HCT116 (cell line): Measurements from ENCODE around the gene GLA. TPM values are rescaled to one million over a fixed set of nuclear protein-coding genes. Genes with fewer than 3 reads are reported as not detected.

ENCODE experiments used
- ATAC-seq: fragments of 200-7000 bp; cut with Tn5 transposase; 2 replicates; pipeline ENCODE4 v1.9.1; 2020; ENCODE audit warnings: mild to moderate bottlenecking, moderate library complexity
- BruUV-seq: library from RNA; stranded (reverse); fragments of 400-500 nt; replicated peaks from 2 replicates; lab custom pipeline; 2021; lab: Mats Ljungman, UMichigan
- CTCF ChIA-PET: fragments of 300-600 bp; sonication (Branson Sonifier 250); formaldehyde crosslinking; loops from one replicate; lab custom pipeline; 2021; ENCODE audit warnings: antibody characterized with exemption; lab: Charles Lee
- POLR2A ChIA-PET: fragments of 300-600, 350-600 bp; sonication (Branson Sonifier 250); formaldehyde crosslinking; loops from one replicate; lab custom pipeline; 2021; ENCODE audit warnings: antibody characterized with exemption; lab: Charles Lee
- RAD21 ChIA-PET, 2 experiments: fragments of 300-600 bp; sonication (Branson Sonifier 250); formaldehyde crosslinking; loops; one replicate each; lab custom pipeline; 2023; ENCODE audit warnings: low total read pairs in 2 of 2; ENCODE audit not compliant: uncharacterized antibody in 2 of 2, unreplicated experiment in 2 of 2, low non-redundant PET in 1 of 2; lab: Charles Lee
- DNase-seq: peaks from one replicate; pipeline ENCODE4 v3.0.0-alpha.2; 2010; ENCODE audit warnings: low read depth, low spot score
- H2AFZ ChIP-seq: fragments of 200-600 bp; shearing (Covaris generic), sonication (generic); 2 replicates; pipeline ENCODE4 v1.6.1; 2017; ENCODE audit warnings: low read depth, mixed run types, mixed read lengths, antibody characterized with exemption, low read length; ENCODE audit not compliant: poor library complexity, severe bottlenecking
- H3K27ac ChIP-seq: 2 replicates; pipeline ENCODE4 v1.5.1; 2012; ENCODE audit warnings: low read depth, low read length
- H3K27me3 ChIP-seq: fragments of 200-600 bp; sonication (generic); 2 replicates; pipeline ENCODE4 v1.6.1; 2016; ENCODE audit warnings: mixed run types, low read length, mixed read lengths; ENCODE audit not compliant: insufficient read depth
- H3K36me3 ChIP-seq, 2 experiments: fragments of 200-500 bp in 1 of 2; fragments of 200-600 bp in 1 of 2; sonication (Bioruptor generic) in 1 of 2; sonication (generic) in 1 of 2; 2 replicates each; pipeline versions ENCODE4 v1.5.1 to v1.6.1; 2014 to 2016; ENCODE audit warnings: low read length in 2 of 2, inconsistent platforms in 1 of 2, mixed read lengths in 1 of 2, mixed run types in 1 of 2; ENCODE audit not compliant: insufficient read depth in 2 of 2, control insufficient read depth in 1 of 2
- H3K4me1 ChIP-seq, 2 experiments: fragments of 200-600 bp in 1 of 2; sonication (generic) in 1 of 2; 2 replicates each; pipeline versions ENCODE4 v1.5.1 to v1.6.1; 2012 to 2017; ENCODE audit warnings: low read length in 2 of 2, inconsistent platforms in 1 of 2, mild to moderate bottlenecking in 1 of 2, mixed read lengths in 1 of 2, mixed run types in 1 of 2, moderate library complexity in 1 of 2; ENCODE audit not compliant: insufficient read depth in 2 of 2, control insufficient read depth in 1 of 2
- H3K4me2 ChIP-seq: fragments of 200-600 bp; sonication (generic); 2 replicates; pipeline ENCODE4 v1.6.1; 2017; ENCODE audit warnings: mixed run types, low read length, mixed read lengths
- H3K4me3 ChIP-seq, 2 experiments: fragments of 200-600 bp in 1 of 2; sonication (generic) in 1 of 2; replicated peaks in 1 of 2; 2 replicates each; pipeline ENCODE4 v1.5.1; 2011 to 2016; ENCODE audit warnings: low read length in 2 of 2, control low read depth in 1 of 2, low read depth in 1 of 2, mild to moderate bottlenecking in 1 of 2, mixed read lengths in 1 of 2, mixed run types in 1 of 2
- H3K79me2 ChIP-seq: fragments of 200-600 bp; sonication (generic); 2 replicates; pipeline ENCODE4 v1.6.1; 2017; ENCODE audit warnings: mild to moderate bottlenecking, mixed run types, low read length, moderate library complexity, mixed read lengths; ENCODE audit not compliant: insufficient read depth
- H3K9ac ChIP-seq: fragments of 200-600 bp; sonication (generic); 2 replicates; pipeline ENCODE4 v1.6.1; 2016; ENCODE audit warnings: low read length, mixed read lengths
- H3K9me2 ChIP-seq: fragments of 200-600 bp; sonication (generic), shearing (Covaris generic); 2 replicates; pipeline ENCODE4 v1.6.1; 2017; ENCODE audit warnings: mixed run types, mild to moderate bottlenecking, moderate library complexity; ENCODE audit not compliant: insufficient read depth
- H3K9me3 ChIP-seq, 2 experiments: fragments of 200-500 bp in 1 of 2; fragments of 200-600 bp in 1 of 2; sonication (Bioruptor generic) in 1 of 2; sonication (generic) in 1 of 2; 2 replicates each; pipeline ENCODE4 v1.6.1; 2014 to 2017; ENCODE audit warnings: low read length in 2 of 2, mixed read lengths in 2 of 2, inconsistent platforms in 1 of 2, low read depth in 1 of 2, mild to moderate bottlenecking in 1 of 2, mixed run types in 1 of 2, moderate library complexity in 1 of 2; ENCODE audit not compliant: control insufficient read depth in 1 of 2, insufficient read depth in 1 of 2
- H4K20me1 ChIP-seq: fragments of 200-600 bp; sonication (generic), shearing (Covaris generic); 2 replicates; pipeline ENCODE4 v1.6.1; 2017; ENCODE audit warnings: mixed run types, mild to moderate bottlenecking, moderate library complexity; ENCODE audit not compliant: insufficient read depth
- ATF3 ChIP-seq: IDR thresholded peaks from 2 replicates; pipeline ENCODE4 v1.6.1; 2012
- CBX3 ChIP-seq: IDR thresholded peaks from 2 replicates; pipeline ENCODE4 v1.6.1; 2012; ENCODE audit warnings: low read depth
- EGR1 ChIP-seq: IDR thresholded peaks from 2 replicates; pipeline ENCODE4 v1.6.1; 2012; ENCODE audit warnings: low read depth
- ELF1 ChIP-seq: IDR thresholded peaks from 2 replicates; pipeline ENCODE4 v1.6.1; 2012; ENCODE audit warnings: low read depth, borderline replicate concordance
- EZH2 ChIP-seq: fragments of 200-600 bp; sonication (generic); IDR thresholded peaks from 2 replicates; pipeline ENCODE4 v1.6.1; 2017; ENCODE audit warnings: antibody characterized with exemption, mixed run types
- EZH2phosphoT487 ChIP-seq: fragments of 200-600 bp; IDR thresholded peaks from 2 replicates; pipeline ENCODE4 v1.6.1; 2018; ENCODE audit warnings: antibody characterized with exemption, borderline replicate concordance
- FOSL1 ChIP-seq: IDR thresholded peaks from 2 replicates; pipeline ENCODE4 v1.6.1; 2012; ENCODE audit warnings: low read depth
- MAX ChIP-seq: IDR thresholded peaks from 2 replicates; pipeline ENCODE4 v1.6.1; 2012
- POLR2AphosphoS5 ChIP-seq: IDR thresholded peaks from 2 replicates; pipeline ENCODE4 v1.6.1; 2011; ENCODE audit warnings: mild to moderate bottlenecking, low read depth, low read length, moderate library complexity
- SIN3A ChIP-seq: IDR thresholded peaks from 2 replicates; pipeline ENCODE4 v1.6.1; 2012; ENCODE audit warnings: low read depth
- SP1 ChIP-seq: IDR thresholded peaks from 2 replicates; pipeline ENCODE4 v1.6.1; 2012; ENCODE audit warnings: low read depth
- ZBTB33 ChIP-seq: IDR thresholded peaks from 2 replicates; pipeline ENCODE4 v1.6.1; 2011; ENCODE audit warnings: mild to moderate bottlenecking, low read length, moderate library complexity; ENCODE audit not compliant: insufficient replicate concordance; ENCODE audit errors: extremely low read depth
- ZFX ChIP-seq: fragments of 450-650 bp; IDR thresholded peaks from 2 replicates; pipeline ENCODE4 v1.6.1; 2017
- intact Hi-C: fragments of 100-400 bp; cut with micrococcal nuclease; formaldehyde crosslinking; loops from 2 replicates; pipeline ENCODE4 v1.10.0; 2022
- total RNA-seq: library from RNA; stranded (reverse); gene quantifications from one replicate; pipeline ENCODE4 v1.2.1, GENCODE V29; 2021; ENCODE audit not compliant: unreplicated experiment

Gene GLA
- total RNA-seq, 1 experiment from 2014 or later = 40.8 TPM

DNA sequence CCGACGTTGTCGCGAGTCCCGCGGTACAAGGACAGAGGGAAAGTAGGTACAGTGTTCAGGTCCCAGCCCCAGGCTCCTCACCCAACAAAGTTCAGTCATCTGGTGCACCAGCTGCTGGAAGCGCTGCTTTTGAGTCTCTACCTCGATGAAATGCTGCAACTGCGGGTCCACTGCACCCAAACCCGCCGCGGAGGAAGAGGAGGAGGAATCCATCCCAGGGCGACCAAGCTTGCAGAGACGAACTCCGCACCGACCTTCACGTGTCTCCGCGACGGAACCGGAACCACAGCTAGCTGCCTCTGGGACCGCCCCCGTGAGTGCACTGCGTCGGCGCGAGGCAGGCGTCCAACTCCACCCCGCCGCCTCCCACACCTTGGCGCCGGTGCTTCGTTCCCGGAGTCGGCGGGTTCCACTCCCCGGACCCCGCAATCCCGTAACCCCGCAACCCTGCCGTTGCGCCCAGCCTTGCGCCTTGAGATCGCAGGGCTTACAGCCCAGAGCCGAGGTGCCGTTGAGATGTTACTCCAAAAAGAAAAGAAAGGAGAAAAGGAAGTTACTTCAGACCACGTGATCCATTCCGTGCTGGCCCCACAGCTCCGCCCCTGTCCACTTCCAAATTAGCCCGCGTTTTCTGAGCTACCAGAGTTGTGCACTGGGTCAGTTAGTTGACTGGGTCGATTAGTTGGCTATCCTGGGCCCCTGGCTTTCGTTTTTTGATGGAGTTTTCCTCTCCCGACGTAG is 59.1 kb downstream of the GLA start, which contains the start of gene TIMM8A:
TIMM8A (minus strand) TSS at position 291 of the 741 bp plus-strand sequence; CDS start at position 213, 78 bp downstream.
- Histone ChIP-seq H3K79me2 (peaks cover 43% of the 10 kb centered on the region), H3K9me3 (no peaks in the 10 kb centered on the region), H3K9me2 (no peaks in the 10 kb centered on the region), H3K36me3 (peaks cover 0 to 17% of the 10 kb centered on the region in 2 experiments; a peak in 2 of 4 replicates), H3K4me1 (peaks cover 2 to 18% of the 10 kb centered on the region in 2 experiments; a peak in 2 of 4 replicates), H3K9ac (peak within 1 kb of the TSS; percentile 80), H4K20me1 (no peaks in the 10 kb centered on the region), H2AFZ (peak within 1 kb of the TSS; percentile 68), H3K4me3 (peak within 1 kb of the TSS; percentile 73 to 81), H3K27me3 (no peaks in the 10 kb centered on the region)
- no TSS peak for BruUV-seq
- POLR2A ChIA-PET = interaction anchor here (2.9 kb wide), 1 partner anchor 42 kb away, joined by 17 read pairs; the partner anchor contains the start of gene RPL36A
- CTCF ChIA-PET = no interaction called here
- intact Hi-C loops = no loop called here
- DNase-seq (peak; percentile 24), ATAC-seq (peak; percentile 96)
- RAD21 ChIA-PET = no interaction called here
- no peak for TF ChIP-seq EZH2
- TF ChIP-seq FOSL1 = no peak
- no peak for TF ChIP-seq ATF3
- peak; percentile 21; the same call in 1 of the 2 replicates for TF ChIP-seq SP1
- TF ChIP-seq CBX3 = 0 out of 2 replicates have a peak, but pooled peaks have one; percentile 51
- TF ChIP-seq EZH2phosphoT487 = no peak
- peak; percentile 84 for TF ChIP-seq POLR2AphosphoS5
- peak; percentile 88 for TF ChIP-seq MAX
- peak; percentile 30; the same call in 1 of the 2 replicates for TF ChIP-seq SIN3A
- no peak; the same call in 1 of the 2 replicates for TF ChIP-seq ELF1
- peak; percentile 62 for TF ChIP-seq EGR1
- no peak for TF ChIP-seq ZBTB33
- TF ChIP-seq ZFX = no peak
- TF ChIP-seq, all 23 proteins: peak for 6
- Histone ChIP-seq H3K4me2 (peak within 1 kb of the TSS; percentile 86), H3K27ac (peak within 1 kb of the TSS; percentile 63)
